HG03280 (cell line): ENCODE measurements around the gene ANTXR1.

Source experiments
- ATAC-seq: cut with Tn5 transposase; IDR thresholded peaks from one replicate; pipeline ENCODE4 v1.9.1; 2021; ENCODE audit warnings: mild to moderate bottlenecking, moderate library complexity; ENCODE audit not compliant: unreplicated experiment

The ANTXR1 gene

DNA sequence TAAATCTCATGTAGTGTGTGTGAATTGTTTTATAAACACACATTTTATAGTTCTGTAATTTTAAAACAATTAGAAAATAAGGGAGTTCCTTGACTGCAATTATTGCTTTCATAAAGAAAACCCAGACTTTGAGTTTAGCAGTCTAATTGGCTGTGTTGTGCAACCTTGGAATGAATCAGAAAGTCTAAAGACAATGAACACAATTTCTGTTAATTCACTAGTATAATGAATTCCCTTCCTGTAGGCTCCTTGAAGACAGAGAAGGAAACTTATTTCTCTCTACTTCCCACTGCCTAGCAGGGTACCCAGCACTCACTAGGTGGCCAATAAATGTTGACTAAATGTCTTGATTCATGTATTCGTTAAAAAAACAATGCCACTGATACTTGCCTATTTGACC lies 79.9 kb downstream of the ANTXR1 start:
- ATAC-seq = no peak

DNA sequence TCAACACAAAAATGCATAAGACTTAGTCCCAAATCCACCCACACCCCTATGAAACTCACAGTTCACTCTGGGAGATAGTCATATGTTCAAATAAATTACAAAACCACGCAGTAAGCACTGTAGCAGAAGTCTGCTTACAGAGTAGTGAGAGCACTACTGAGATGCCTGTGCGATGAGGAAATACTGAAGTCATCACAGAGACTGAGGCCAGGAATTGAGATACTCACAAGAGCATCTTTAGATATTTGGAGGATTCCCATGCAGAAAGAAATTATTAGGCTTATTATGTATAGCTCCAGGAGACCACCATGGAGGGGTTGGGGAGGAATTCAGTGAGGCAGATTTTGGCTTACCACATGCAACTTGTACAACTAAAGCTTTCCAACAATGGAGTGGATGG lies 82.3 kb downstream of the ANTXR1 start:
- ATAC-seq = no peak

DNA sequence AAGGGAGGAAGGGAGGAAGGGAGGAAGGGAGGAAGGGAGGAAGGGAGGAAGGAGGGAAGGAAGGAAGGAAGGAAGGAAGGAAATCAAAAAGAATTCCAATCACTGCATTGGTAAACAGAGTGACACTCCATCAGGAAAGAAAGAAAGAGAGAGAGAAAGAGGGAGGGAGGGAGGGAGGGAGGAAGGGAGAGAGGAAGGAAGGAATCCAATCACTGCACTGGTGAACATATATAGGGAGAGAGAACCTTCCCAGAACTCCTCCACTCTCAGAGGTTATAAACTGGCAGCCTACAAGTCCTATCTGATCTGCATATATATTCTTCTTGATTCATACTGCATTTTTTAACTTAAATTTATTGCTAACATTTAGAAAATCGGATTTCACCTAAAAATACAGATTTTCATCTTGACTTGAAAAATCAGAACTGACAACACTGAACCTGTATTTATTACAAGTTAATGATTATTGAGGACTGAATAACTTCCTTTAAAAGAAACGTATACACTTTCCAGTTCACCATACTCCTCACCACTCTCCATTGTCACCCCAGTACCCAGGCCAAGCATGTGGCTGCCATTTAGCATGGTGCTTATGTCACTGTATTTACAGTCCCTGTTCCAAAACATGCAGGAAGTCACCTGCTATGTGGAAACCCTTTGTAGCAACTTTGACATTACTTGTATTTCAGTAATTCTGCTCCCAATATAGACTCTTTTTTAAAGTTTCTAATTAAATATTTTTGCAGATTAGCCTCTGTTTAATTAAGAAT lies 83.5 kb downstream of the ANTXR1 start:
- ATAC-seq = no peak

DNA sequence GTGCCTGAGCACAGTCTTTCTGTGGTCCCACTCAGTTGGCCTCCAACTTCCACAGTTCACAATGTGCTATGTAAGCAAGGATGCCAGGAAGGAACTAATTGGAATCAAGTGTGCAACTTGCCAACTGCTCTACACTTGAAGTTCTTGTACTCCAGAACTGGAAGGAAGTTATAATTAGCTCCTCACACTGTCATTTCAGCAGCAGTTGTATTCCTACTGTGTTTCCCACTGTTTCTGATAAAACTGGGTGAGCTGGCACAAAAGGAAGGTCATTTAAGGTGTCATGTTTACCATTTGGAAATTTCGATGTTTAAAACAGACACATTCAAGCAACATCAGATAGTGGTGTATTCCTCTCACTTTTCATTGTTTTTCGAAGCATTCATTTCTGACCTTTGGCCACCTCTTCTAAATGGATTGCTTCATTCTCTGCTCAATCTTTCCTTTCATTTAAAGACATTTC lies 84.2 kb downstream of the ANTXR1 start:
- ATAC-seq = no peak

DNA sequence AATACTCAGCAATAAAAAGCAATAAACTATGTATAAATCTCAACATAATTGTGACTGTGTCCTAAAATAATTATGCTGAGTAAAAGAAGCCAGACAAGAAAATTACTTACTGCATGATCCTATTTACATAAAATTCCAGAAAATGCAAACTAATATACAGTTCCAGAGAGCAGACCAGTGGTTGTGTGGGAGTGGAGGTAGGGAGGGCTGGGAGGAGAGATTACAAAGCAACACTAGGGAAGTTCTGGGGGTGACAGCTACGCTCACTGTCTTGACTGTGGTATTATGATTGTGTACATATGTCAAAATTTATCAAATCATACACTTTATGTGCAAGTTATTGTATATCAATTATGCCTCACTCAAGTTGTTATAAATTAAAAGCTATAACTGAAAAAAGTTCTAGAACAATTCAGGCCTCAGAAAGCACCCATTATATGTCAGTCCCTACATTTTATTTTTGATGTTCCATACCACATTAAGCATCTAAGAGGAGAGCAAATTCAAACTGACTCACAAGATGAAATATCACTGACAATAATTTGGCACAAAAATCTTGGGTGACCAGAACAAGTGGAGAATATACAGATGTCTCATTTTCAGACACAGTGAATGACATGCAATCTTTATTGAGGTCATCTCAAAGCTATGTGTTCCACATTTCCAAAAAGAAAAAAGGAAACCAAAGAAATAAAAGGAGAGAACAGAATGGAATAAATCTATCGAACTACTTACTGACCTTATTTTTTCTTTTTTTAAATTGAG lies 85.1 kb downstream of the ANTXR1 start:
- ATAC-seq = no peak

DNA sequence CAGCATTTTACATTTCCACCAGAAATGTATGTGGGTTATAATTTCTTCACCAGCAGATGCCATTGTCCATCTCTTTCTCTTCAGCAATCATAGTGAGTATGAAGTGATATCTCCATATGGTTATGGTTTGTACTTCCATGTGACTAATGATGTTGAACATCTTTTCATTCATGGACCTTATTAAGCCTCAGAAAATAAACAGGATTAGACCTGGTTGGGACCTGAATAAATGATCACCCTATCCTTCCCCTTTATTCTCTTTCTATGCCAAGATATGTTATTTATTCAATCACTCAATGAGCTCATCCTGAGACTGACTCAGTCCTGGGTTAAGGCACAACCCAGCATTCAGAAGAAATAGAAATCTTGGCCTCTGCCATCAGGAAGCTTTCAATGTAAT lies 86.6 kb downstream of the ANTXR1 start:
- no peak for ATAC-seq

DNA sequence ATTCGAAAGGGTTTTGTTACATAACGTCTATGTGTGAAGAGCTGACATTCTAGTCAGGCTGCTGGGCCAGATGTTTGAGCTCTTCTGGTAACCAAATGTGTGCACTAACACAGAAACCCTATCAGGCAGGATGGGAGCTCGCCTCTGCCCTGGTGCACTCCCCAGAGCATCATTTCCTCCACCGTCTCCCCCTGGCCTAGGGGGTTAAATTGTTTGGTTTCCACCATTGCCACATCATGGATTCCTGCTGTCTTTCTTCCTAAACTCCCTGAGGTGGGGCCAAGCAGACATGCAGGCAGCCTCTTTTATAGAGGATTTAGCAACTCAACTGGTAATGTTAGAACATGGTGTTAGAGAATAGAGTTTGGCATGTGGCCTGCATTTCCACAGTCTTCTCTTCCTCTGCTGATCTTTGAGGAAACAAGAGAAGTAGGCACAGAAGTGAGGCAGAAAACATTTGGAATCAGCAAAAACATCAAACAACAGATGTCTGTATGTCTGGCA lies 87.3 kb downstream of the ANTXR1 start:
- no peak for ATAC-seq

DNA sequence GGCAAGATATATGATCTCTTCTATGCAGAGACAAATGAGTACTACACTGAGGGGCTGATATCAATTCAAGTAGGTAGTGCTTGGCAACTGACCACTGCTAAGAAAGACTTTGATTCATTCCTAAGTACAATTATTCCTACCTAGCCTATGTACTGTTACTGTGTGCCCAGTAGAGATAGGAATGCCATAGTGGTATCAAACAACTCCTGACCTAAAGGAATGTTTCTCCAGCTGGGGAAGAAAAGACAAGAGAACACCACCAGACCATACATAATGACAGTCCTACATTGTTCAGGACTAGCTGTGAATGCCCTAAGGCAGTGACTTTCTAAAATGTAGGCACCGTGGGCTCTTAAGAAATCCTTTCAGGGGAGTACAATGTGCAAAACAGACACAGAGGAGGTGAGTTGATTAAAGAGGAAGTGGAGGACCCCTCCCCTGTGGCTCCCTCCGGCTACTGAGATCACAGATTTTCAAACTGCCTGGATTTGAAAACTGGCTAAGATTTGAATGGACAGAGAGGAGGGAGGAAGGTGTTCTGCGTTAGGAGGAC lies 89.1 kb downstream of the ANTXR1 start:
- ATAC-seq = no peak

DNA sequence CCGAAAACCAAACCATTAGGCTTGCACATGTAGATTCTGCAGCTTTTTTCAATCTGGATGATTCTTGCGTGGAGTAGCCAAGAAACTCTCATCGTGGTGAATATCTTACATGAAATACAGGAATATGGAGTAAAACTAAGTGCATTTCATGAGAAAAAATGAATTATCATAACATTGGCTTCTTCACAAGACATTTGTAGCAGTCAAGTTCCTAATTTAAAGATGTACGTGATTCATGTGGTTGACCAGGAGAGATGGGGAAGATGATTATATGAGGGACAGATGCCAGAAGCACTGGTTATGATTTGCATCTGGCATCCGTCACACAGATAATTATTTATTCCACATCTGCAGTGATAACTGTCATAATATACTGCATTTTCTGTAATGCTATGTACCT lies 90.4 kb downstream of the ANTXR1 start:
- no peak for ATAC-seq

DNA sequence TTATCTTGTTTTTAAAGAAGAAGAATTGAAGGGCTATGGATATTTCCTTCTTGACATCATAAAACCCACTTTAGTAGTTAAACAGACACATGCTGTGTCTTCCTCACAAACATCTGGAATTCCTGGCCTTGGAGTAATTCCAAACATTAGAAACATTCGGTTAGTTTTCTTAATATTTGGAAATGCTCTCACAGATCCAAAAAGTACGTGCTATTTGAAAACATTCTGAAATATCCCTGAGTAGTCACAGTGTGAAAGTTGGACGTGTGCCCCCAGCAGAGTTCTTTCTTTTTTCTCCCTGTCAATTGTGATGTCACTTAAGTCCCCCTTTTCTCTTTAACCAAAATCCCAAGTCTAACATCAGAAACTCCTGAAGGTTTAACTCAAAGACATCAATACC lies 91.3 kb downstream of the ANTXR1 start:
- no peak for ATAC-seq

DNA sequence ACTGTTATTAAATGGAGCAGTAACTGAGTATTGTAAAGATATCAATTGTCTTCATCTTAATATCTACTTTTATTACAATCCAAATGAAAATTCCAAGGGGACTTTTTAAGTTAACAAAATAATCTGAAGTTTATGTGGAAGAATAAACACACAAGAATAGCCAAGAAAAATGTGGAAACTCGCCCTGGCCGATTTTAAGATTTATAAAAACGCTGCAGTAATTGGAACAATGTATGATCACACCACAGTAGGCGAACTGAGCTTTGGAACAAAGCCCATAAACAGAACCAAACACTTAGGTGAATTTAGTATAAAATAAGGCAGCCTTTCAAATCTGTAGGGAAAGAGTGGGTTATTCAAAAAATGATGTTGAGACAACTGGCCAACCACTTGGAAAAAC lies 96.3 kb downstream of the ANTXR1 start:
- no peak for ATAC-seq

DNA sequence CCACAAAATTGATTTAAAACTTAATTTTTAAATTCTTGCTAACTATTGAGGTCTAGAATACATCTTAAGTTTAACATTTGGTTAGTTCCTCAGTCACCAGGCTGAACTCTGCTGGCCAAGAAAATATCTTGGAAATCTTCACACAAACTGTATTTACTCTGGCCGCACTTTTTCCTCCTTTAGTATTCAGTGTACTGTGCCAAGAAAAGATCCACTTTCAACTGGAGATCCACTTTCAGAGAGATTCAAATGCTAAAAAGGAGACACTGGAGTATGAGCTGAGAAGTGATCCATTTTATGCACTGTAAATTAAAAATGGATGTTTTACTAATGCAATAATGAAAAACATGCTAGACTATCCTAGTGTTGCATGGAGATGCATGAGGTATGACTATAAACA lies 98.1 kb downstream of the ANTXR1 start:
- no peak for ATAC-seq

DNA sequence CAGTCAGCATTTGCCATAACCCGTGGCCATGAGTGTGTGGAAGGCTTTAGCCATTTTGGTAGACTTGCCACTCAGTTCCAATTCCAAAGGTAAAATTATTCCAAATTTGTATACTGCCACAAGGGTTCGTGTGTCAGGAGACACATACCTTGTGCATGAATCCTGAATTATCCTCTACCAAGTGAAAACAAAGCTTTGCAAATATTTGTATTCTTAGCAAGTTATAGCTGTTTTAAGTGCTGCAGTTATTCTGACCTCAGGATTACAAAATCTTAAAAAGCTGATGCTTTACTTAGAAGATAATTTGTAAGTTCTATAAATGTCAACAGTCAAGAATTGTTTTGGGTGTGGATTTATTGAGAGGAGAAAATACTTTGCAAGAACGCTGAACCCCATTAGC lies 100.6 kb downstream of the ANTXR1 start:
- no peak for ATAC-seq

DNA sequence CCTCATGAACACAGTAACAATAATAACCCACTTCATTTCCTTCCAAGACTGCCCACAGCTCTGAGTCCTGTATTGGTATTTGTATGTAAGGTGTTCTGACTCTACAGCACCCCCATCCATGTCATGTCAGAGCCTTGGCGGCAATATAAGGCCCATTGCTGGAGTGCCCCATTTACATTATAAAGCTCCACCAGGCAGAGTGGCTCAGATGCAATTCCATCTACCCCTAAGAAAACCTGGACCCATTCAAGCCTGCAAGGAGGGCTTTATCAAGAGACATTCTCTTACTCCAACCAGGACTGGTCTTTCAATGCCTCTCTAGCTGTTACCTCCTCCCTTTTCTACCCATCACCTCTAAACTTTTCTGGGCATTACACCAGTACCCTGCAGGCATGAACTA lies 101.6 kb downstream of the ANTXR1 start:
- ATAC-seq = no peak

DNA sequence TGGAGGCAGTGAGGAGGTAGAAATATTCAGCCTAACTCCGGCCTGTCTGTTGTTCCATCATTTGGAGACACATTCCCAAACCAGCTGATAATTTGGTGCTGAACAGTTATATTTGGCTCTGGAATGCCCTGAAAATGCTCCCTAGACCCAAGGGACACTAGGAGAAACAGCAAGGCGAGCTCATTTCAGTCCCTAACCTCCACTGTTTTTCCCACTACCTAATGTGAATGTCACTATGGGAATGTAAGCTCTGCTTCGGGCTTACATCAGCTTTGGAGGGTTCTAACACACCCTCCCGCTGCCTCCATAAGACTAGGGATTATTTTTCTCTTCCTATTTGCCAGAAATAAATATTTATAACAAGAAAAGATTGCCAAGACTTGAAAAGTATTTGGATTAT lies 103.5 kb downstream of the ANTXR1 start:
- ATAC-seq = no peak

DNA sequence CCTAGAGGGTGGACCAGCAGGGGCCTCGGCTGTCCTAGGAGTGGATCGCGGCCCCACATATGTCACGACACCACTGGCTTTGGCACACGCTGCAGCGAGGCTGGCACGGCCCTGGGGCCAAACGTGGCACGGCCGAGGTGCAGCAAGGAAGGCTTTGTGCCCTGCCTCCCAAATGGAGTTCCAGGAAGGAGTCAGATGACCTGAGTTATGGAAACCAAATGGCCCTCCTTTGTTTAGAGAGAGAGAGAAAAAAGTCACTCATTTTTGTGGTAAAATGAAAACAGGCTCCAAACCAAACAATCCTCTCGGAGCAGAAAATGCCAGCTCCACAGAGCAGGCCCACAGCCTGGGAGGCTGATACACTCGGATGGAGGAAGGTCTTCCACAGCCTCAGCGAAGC lies 105.6 kb downstream of the ANTXR1 start:
- ATAC-seq = no peak

DNA sequence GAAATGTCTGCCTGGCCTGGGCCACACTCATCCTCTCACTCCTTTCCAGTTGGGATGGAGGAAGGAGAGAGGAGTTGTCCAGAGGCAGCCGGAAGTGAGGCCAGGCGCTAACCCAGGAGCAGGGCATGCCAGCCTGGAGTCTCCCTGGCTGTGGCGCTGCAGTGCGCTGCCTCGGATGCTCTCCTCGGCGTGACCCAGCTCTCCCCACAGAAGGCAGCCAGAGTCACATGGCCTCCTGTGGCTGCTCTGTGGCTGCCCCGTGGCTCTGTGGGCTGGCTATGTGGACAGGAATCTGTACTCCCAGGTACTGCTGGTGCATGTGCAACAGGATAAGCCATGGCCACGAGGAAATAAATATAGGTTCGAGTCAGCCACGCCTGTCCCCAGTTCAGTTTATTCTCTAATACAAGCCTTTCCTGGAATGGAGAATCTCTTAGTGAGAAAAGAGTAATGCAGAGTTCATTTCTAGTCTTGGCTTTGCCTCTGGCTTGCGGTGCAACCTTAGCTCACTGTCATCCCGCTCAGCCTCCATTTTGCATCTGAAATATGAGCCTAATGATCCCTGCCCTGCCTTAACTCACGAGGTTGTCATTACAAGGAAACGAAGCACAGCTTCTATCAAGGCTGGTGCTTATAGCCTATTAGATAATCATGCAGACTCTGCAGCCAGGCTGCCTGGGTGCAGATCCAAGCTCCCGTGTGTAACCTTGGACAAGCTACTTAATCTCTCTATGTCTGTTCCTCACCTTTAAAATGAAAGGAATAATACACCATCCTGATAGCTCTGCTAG lies 106.3 kb downstream of the ANTXR1 start:
- no peak for ATAC-seq

DNA sequence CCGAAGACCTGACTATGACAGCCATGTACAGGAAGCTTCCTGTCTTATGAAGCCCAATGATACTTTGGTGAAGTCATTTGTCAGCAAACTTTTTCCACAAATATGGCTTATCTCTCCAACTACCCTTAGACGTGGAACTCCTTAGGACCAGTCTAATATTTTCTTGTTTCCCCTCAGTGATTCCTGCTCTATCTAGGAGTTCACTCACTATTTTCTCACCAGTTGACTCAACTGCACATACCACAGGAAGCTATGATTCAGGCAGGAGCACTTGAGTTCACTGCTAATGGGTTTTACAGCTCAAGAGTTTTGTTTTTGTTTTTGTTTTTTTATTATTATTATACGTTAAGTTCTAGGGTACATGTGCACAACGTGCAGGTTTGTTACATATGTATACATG lies 109.3 kb downstream of the ANTXR1 start:
- ATAC-seq = no peak

DNA sequence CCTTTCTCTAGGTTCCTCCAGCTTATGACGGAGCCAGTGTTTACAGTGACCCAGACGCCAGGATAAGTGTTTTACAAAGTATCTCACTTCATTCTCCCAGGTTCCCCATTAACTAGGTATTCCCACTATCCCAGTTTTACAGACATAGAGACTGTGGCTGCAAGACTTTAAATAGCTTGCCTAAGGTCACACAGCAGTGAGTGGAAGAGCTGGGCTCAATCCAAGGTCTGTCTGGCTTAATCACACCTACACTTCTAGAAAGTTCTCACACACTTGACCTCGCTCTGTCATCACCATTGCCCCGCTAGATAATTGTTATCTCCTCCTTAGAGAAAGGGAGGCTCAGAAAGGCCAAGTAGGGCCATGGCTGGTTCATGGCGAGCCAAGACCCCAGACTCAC lies 110.2 kb downstream of the ANTXR1 start:
- ATAC-seq = no peak

DNA sequence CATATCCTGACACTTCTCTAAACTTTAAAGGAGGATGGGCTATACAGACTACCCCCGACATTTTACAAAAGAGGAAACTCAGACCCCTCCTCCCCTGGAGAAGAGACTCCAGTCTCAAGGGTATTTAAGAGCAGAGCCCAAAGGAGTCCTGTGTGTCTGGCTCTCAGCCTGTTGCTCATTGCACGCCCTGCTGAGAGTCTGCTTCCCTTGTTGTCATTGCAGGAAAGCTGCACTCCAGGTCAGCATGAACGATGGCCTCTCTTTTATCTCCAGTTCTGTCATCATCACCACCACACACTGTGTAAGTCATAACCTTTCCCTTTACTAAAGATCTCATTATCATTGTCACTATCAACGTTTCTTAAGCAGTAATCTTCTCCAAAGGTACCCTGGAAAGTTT lies 111.4 kb downstream of the ANTXR1 start:
- ATAC-seq = no peak

DNA sequence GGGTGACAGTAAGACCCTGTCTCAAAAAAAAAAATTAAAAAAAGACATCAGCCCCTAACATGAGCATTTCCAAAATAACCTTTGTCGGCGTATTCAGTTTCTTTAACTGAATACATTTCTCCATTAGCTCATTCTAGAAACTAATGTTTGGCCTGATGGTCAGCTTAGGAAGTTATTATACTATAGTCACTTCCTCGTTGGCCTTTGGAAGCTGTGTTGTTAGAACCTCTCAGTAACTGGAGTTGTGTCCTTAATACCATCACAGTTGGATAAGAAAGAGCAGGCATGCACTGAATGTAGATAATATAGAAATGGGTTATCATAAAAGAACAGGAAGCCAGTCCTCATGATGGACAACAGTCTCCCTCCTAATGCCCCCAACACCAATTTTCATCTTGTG lies 112.8 kb downstream of the ANTXR1 start:
- no peak for ATAC-seq
